Activated CD8-positive, alpha-beta T cell treated with anti-CD3 and anti-CD28 coated beads for 36 hours (primary cell): Measurements from ENCODE around the gene CDH23. TPM values are rescaled to one million over a fixed set of nuclear protein-coding genes. Genes with fewer than 3 reads are reported as not detected.
A peak's percentile ranks its signal among the peaks of the same experiment; 100 is the strongest.

Experiments used
- ATAC-seq: fragments of 200-7000 bp; cut with Tn5 transposase; one replicate; pipeline ENCODE4 v1.10.0; 2021; ENCODE audit warnings: mild to moderate bottlenecking, moderate library complexity
- CTCF ChIA-PET: fragments of 350-600 bp; sonication (Branson Sonifier 250); formaldehyde crosslinking; loops from one replicate; lab custom pipeline; 2021; ENCODE audit warnings: antibody characterized with exemption; lab: Charles Lee
- POLR2A ChIA-PET: fragments of 350-600 bp; sonication (Branson Sonifier 250); formaldehyde crosslinking; loops from one replicate; lab custom pipeline; 2021; ENCODE audit warnings: antibody characterized with exemption; lab: Charles Lee
- DNase-seq: peaks from one replicate; pipeline ENCODE4 v3.0.0-alpha.2; 2020
- H3K27ac Mint-ChIP-seq: one replicate; pipeline ENCODE4 v1.8.0; 2021; ENCODE audit warnings: mild to moderate bottlenecking, mixed read lengths
- H3K27me3 Mint-ChIP-seq: one replicate; pipeline ENCODE4 v1.8.0; 2021; ENCODE audit warnings: mixed read lengths
- H3K36me3 Mint-ChIP-seq: one replicate; pipeline ENCODE4 v1.8.0; 2021; ENCODE audit warnings: low read depth, mixed read lengths
- H3K4me1 Mint-ChIP-seq: one replicate; pipeline ENCODE4 v1.8.0; 2021; ENCODE audit warnings: low read depth, mixed read lengths
- H3K4me3 Mint-ChIP-seq: one replicate; pipeline ENCODE4 v1.8.0; 2021; ENCODE audit warnings: mild to moderate bottlenecking, moderate library complexity, mixed read lengths
- H3K9me3 Mint-ChIP-seq: one replicate; pipeline ENCODE4 v1.8.0; 2021; ENCODE audit warnings: mixed read lengths
- intact Hi-C: fragments of 100-400 bp; cut with micrococcal nuclease; formaldehyde crosslinking; loops from one replicate; pipeline ENCODE4 v1.10.0; 2022
- total RNA-seq, 2 experiments: library from RNA; stranded (reverse); gene quantifications; one replicate each; pipeline ENCODE4 v1.2.3, GENCODE V29; 2021
- TF ChIP-seq, protein P1 (sequence below): fragments of 200-600 bp; IDR thresholded peaks from one replicate; pipeline ENCODE4 v1.8.0; 2022; ENCODE audit warnings: antibody characterized with exemption, mild to moderate bottlenecking

Gene CDH23
- total RNA-seq, 2 experiments from 2014 or later = 2.4 to 2.7 TPM

GRCh38 chr10:71804077-71804476 lies 407.4 kb downstream of the CDH23 start:
- Mint-ChIP-seq H3K36me3 (no peaks in the 10 kb centered on the region), H3K9me3 (no peaks in the 10 kb centered on the region), H3K27me3 (no peaks in the 10 kb centered on the region), H3K27ac (no peak overlapping the region), H3K4me1 (peaks cover 3% of the 10 kb centered on the region), H3K4me3 (no peak overlapping the region)
- ChIA-PET CTCF (interaction anchor here (1.4 to 2.1 kb wide), 2 partner anchors 31 to 96 kb away, joined by 5 read pairs; partner anchors contain the start of gene VSIR), POLR2A (no interaction called here)
- TF ChIP-seq, protein P1, sequence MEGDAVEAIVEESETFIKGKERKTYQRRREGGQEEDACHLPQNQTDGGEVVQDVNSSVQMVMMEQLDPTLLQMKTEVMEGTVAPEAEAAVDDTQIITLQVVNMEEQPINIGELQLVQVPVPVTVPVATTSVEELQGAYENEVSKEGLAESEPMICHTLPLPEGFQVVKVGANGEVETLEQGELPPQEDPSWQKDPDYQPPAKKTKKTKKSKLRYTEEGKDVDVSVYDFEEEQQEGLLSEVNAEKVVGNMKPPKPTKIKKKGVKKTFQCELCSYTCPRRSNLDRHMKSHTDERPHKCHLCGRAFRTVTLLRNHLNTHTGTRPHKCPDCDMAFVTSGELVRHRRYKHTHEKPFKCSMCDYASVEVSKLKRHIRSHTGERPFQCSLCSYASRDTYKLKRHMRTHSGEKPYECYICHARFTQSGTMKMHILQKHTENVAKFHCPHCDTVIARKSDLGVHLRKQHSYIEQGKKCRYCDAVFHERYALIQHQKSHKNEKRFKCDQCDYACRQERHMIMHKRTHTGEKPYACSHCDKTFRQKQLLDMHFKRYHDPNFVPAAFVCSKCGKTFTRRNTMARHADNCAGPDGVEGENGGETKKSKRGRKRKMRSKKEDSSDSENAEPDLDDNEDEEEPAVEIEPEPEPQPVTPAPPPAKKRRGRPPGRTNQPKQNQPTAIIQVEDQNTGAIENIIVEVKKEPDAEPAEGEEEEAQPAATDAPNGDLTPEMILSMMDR = no peak
- ATAC-seq = no peak
- intact Hi-C loops = no loop called here
- no peak for DNase-seq

- DNase-seq (no peak), ATAC-seq (peak; percentile 53)
- CTCF ChIA-PET = interaction anchor here (0.8 to 2.1 kb wide), 3 partner anchors 32 to 109 kb away, joined by 3 to 5 read pairs (median 5); partner anchors contain the start of gene VSIR
- no peaks in the 10 kb centered on the region for H3K4me1 Mint-ChIP-seq
- no peaks in the 10 kb centered on the region for H3K36me3 Mint-ChIP-seq
- POLR2A ChIA-PET = interaction anchor here (1.0 kb wide), 2 partner anchors 9 to 33 kb away, joined by 3 to 5 read pairs; partner anchors contain the start of gene VSIR
- no peak overlapping the region for H3K4me3 Mint-ChIP-seq
- TF ChIP-seq, protein P1 = no peak
- no peak overlapping the region for H3K27ac Mint-ChIP-seq
- no peaks in the 10 kb centered on the region for H3K27me3 Mint-ChIP-seq
- intact Hi-C loops = no loop called here
- no peaks in the 10 kb centered on the region for H3K9me3 Mint-ChIP-seq
These were observed 409.3 kb downstream of the CDH23 start for GRCh38 chr10:71805776-71806703.

GRCh38 chr10:71806704-71807556 lies 410.2 kb downstream of the CDH23 start:
- intact Hi-C loops = no loop called here
- CTCF ChIA-PET = no interaction called here
- DNase-seq (no peak), ATAC-seq (no peak)
- Mint-ChIP-seq H3K27ac (no peak overlapping the region), H3K36me3 (no peaks in the 10 kb centered on the region), H3K27me3 (no peaks in the 10 kb centered on the region), H3K4me3 (no peak overlapping the region), H3K9me3 (no peaks in the 10 kb centered on the region), H3K4me1 (no peaks in the 10 kb centered on the region)
- TF ChIP-seq, protein P1 = no peak
- POLR2A ChIA-PET = no interaction called here

DNA sequence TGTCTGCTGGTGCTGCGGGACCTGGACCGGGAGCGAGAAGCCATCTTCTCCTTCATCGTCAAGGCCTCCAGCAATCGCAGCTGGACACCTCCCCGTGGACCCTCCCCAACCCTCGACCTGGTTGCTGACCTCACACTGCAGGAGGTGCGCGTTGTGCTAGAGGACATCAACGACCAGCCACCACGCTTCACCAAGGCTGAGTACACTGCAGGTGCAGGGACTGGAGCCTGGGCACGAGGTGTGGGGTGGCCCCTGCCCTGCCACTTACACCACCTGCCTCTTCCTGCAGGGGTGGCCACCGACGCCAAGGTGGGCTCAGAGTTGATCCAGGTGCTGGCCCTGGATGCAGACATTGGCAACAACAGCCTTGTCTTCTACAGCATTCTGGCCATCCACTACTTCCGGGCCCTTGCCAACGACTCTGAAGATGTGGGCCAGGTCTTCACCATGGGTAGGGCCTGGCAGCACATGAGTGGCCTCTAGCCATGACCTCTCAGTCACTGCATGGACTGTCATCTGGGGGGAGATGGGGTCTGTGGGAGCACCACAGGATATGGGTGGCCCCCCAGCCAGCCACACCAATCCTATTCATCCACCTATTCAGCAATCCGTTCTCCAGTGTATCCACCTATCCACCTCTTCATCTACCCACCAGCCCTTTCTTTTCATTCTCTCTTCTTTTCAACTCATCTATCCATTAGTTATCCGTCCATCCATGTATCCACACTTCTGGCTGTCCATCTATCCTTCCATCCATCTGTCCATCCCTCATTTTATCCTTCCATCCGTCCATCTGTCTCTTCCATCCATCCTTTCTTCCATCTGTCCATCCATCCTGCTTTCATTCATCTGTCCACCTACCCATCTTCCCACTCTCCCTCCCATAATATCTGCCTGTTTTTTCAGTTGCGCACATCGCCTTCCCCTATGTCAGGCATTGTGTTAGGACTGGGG lies 411.1 kb downstream of the CDH23 start:
- ChIA-PET CTCF (no interaction called here), POLR2A (no interaction called here)
- TF ChIP-seq, protein P1 = no peak

More for the DNA sequence above, 411.1 kb downstream of the CDH23 start:
- no peaks in the 10 kb centered on the region for H3K27me3 Mint-ChIP-seq
- DNase-seq = no peak
- peaks cover 3% of the 10 kb centered on the region for H3K4me1 Mint-ChIP-seq
- H3K27ac Mint-ChIP-seq = no peak overlapping the region
- no peaks in the 10 kb centered on the region for H3K36me3 Mint-ChIP-seq
- no peak overlapping the region for H3K4me3 Mint-ChIP-seq
- intact Hi-C loops = no loop called here
- no peak for ATAC-seq
- no peaks in the 10 kb centered on the region for H3K9me3 Mint-ChIP-seq
